Panc1 (cell line): Measurements from ENCODE around the gene WNK2. TPM values are rescaled to one million over a fixed set of nuclear protein-coding genes. Genes with fewer than 3 reads are reported as not detected.

Experiments
- ATAC-seq: fragments of 200-7000 bp; cut with Tn5 transposase; 2 replicates; pipeline ENCODE4 v1.9.1; 2020; ENCODE audit warnings: mild to moderate bottlenecking, moderate library complexity
- BruUV-seq: library from RNA; stranded (reverse); fragments of 400-500 nt; replicated peaks from 2 replicates; lab custom pipeline; 2021; lab: Mats Ljungman, UMichigan
- CTCF ChIA-PET: fragments of 300-600 bp; sonication (Branson Sonifier 250); formaldehyde crosslinking; loops from one replicate; lab custom pipeline; 2022; ENCODE audit warnings: antibody characterized with exemption; lab: Charles Lee
- POLR2A ChIA-PET: fragments of 300-600 bp; sonication (Branson Sonifier 250); formaldehyde crosslinking; loops from one replicate; lab custom pipeline; 2022; ENCODE audit warnings: antibody characterized with exemption; lab: Charles Lee
- DNase-seq: peaks from one replicate; pipeline ENCODE4 v3.0.0-alpha.2; 2010; ENCODE audit warnings: low read depth, low spot score
- H3K27ac ChIP-seq: 2 replicates; pipeline ENCODE4 v1.5.1; 2011; ENCODE audit warnings: mild to moderate bottlenecking, low read length, inconsistent platforms
- H3K27me3 ChIP-seq: fragments of 200-500 bp; sonication (Bioruptor generic); 2 replicates; pipeline ENCODE4 v1.6.0; 2014; ENCODE audit warnings: low read length, inconsistent platforms; ENCODE audit not compliant: control insufficient read depth, insufficient read depth
- H3K36me3 ChIP-seq: fragments of 200-500 bp; sonication (Bioruptor generic); 2 replicates; pipeline ENCODE4 v1.5.1; 2014; ENCODE audit warnings: inconsistent platforms, mild to moderate bottlenecking, low read length, moderate library complexity; ENCODE audit not compliant: control insufficient read depth, insufficient read depth
- H3K4me1 ChIP-seq: 2 replicates; pipeline ENCODE4 v1.5.1; 2011; ENCODE audit warnings: inconsistent platforms, mild to moderate bottlenecking, low read length, moderate library complexity; ENCODE audit not compliant: control insufficient read depth, insufficient read depth
- H3K4me3 ChIP-seq, 2 experiments: 2 replicates each; pipeline ENCODE4 v1.5.1; 2011 to 2012; ENCODE audit warnings: low read depth in 2 of 2, low read length in 2 of 2, mild to moderate bottlenecking in 2 of 2, inconsistent platforms in 1 of 2, moderate library complexity in 1 of 2
- H3K9me3 ChIP-seq: fragments of 200-500 bp; sonication (Bioruptor generic); 2 replicates; pipeline ENCODE4 v1.5.1; 2014; ENCODE audit warnings: low read depth, mild to moderate bottlenecking, inconsistent platforms, low read length, moderate library complexity; ENCODE audit not compliant: control insufficient read depth, insufficient read depth
- CTCF ChIP-seq: fragments of 450-650 bp; IDR thresholded peaks from 2 replicates; pipeline ENCODE4 v1.5.1; 2017; ENCODE audit warnings: mild to moderate bottlenecking
- POLR2AphosphoS5 ChIP-seq: IDR thresholded peaks from 2 replicates; pipeline ENCODE4 v1.6.1; 2012; ENCODE audit warnings: mild to moderate bottlenecking, low read depth, low read length, moderate library complexity
- REST ChIP-seq, 2 experiments: IDR thresholded peaks; 2 replicates each; pipeline ENCODE4 v1.6.1; 2011 to 2012; ENCODE audit warnings: low read depth in 2 of 2, control low read depth in 1 of 2, low read length in 1 of 2, mild to moderate bottlenecking in 1 of 2, moderate library complexity in 1 of 2; ENCODE audit not compliant: insufficient read depth in 1 of 2
- TCF7L2 ChIP-seq: IDR thresholded peaks from 2 replicates; pipeline ENCODE4 v1.6.1; 2011; ENCODE audit warnings: mild to moderate bottlenecking, low read depth, low read length, inconsistent platforms
- in situ Hi-C: cut with HindIII; loops from 2 replicates; pipeline ENCODE4 v1.10.0; 2016; ENCODE audit warnings: low sequenced_read_pairs, low pct_unique_long_range_greater_than_20kb
- intact Hi-C: fragments of 100-400 bp; cut with micrococcal nuclease; formaldehyde crosslinking; loops from one replicate; pipeline ENCODE4 v1.10.0; 2022; ENCODE audit not compliant: unreplicated experiment
- total RNA-seq: library from RNA; stranded (reverse); gene quantifications from one replicate; pipeline ENCODE4 v1.2.1, GENCODE V29; 2021; ENCODE audit not compliant: unreplicated experiment

WNK2 gene
- total RNA-seq, 1 experiment from 2014 or later: 13.7 TPM

- CTCF ChIA-PET: no interaction called here
- intact Hi-C loops: no loop called here
Observed at GRCh38 chr9:93261281-93261680, 77.3 kb downstream of the WNK2 start.

GRCh38 chr9:93261735-93262523 lies 78.0 kb downstream of the WNK2 start:
- no peaks in the 10 kb centered on the region for H3K4me1 ChIP-seq
- no peaks in the 10 kb centered on the region for H3K36me3 ChIP-seq
- ChIA-PET POLR2A (no interaction called here), CTCF (interaction anchor here (0.6 kb wide), 1 partner anchor 1491 kb away, joined by 3 read pairs; no protein-coding TSS in a partner anchor)
- no peak overlapping the region for H3K4me3 ChIP-seq
- DNase-seq (no peak), ATAC-seq (no peak)
- intact Hi-C loops (no loop called here), in situ Hi-C loops (no loop called here)
- no peak overlapping the region for H3K27ac ChIP-seq
- BruUV-seq: no TSS peak
- H3K27me3 ChIP-seq: no peaks in the 10 kb centered on the region
- TF ChIP-seq TCF7L2: no peak
- no peak for TF ChIP-seq REST (IDR thresholded peaks at IDR 0.05; ENCODE audit: insufficient read depth in 1 of 2, low read depth in 2 of 2, low read length in 1 of 2)
- TF ChIP-seq CTCF: no peak
- no peak for TF ChIP-seq POLR2AphosphoS5
- H3K9me3 ChIP-seq: no peaks in the 10 kb centered on the region

More at GRCh38 chr9:93261281-93261680, 77.3 kb downstream of the WNK2 start:
- ATAC-seq (no peak), DNase-seq (no peak)
- H3K36me3 ChIP-seq: no peaks in the 10 kb centered on the region
- no peaks in the 10 kb centered on the region for H3K4me1 ChIP-seq
- in situ Hi-C loops: no loop called here
- no peak overlapping the region for H3K27ac ChIP-seq
- no peaks in the 10 kb centered on the region for H3K27me3 ChIP-seq
- POLR2A ChIA-PET: no interaction called here
- no peak for TF ChIP-seq POLR2AphosphoS5
- TF ChIP-seq REST (IDR thresholded peaks at IDR 0.05; ENCODE audit: insufficient read depth in 1 of 2, low read depth in 2 of 2, low read length in 1 of 2): no peak
- no peaks in the 10 kb centered on the region for H3K9me3 ChIP-seq
- no peak overlapping the region for H3K4me3 ChIP-seq
- no TSS peak for BruUV-seq
